ENCODE results near the gene CDK16. TPM values are rescaled to one million over a fixed set of nuclear protein-coding genes. Genes with fewer than 3 reads are reported as not detected.
A peak's percentile ranks its signal among the peaks of the same experiment; 100 is the strongest.

Gene CDK16
- total and polyA plus RNA-seq, 9 of the 15 experiments (the other 6 are each of a cell fraction or from before 2014, with no cell fraction given), result 3.9 to 104 (median 57.5) TPM

- TF ChIP-seq ARID1B (IDR thresholded peaks at IDR 0.05) (peak; percentile 45; the same call in 1 of the 2 replicates), NCOA2 (IDR thresholded peaks at IDR 0.05; ENCODE audit: partially characterized antibody in 2 of 2) (no peak), GTF2B (IDR thresholded peaks at IDR 0.05; ENCODE audit: extremely low read depth, insufficient read length) (no peak), TCFL5 (CRISPR knock-in tag; conservative IDR thresholded peaks at IDR 0.05) (no peak), ZNF263 (CRISPR knock-in tag; IDR thresholded peaks at IDR 0.05; ENCODE audit: borderline replicate concordance) (no peak; the same call in 1 of the 2 replicates), ELF1 (tag; IDR thresholded peaks at IDR 0.05) (no peak), JUN (IDR thresholded peaks at IDR 0.05; ENCODE audit: borderline replicate concordance, low read depth, low read length) (peak; percentile 69; the same call in 1 of the 2 replicates), JUN (CRISPR knock-in tag; IDR thresholded peaks at IDR 0.05; ENCODE audit: borderline replicate concordance) (no peak), FOXK1 (CRISPR knock-in tag; IDR thresholded peaks at IDR 0.05; ENCODE audit: borderline replicate concordance) (no peak), CXXC5 (CRISPR knock-in tag; IDR thresholded peaks at IDR 0.05) (no peak)
These were observed 46.1 kb downstream of the CDK16 start (continued) for GRCh38 chrX:47264483-47265173.

- no peak for DNase-seq (ENCODE audit: extremely low read depth in 1 of 4, low spot score in 3 of 4)
- no peaks in the 10 kb centered on the region for H3K9me3 ChIP-seq (replicated peaks; ENCODE audit: control insufficient read depth, insufficient read depth, low read depth, low read length)
- H2AFZ ChIP-seq (ENCODE audit: low read depth, low read length), result no peak overlapping the region
- 18% methylated on average over 4 of the region's 7 CpGs for WGBS (ENCODE audit: insufficient coverage, low coverage, missing lambda C conversion rate)
- no peaks in the 10 kb centered on the region for H4K20me1 ChIP-seq (replicated peaks; ENCODE audit: control insufficient read depth, insufficient read depth, low read length)
- no peak overlapping the region for H3K27ac ChIP-seq (ENCODE audit: extremely low read depth, low read depth, low read length)
- no peak overlapping the region for H3K9ac ChIP-seq (ENCODE audit: insufficient read depth in 1 of 2, low read depth in 2 of 2, low read length in 2 of 2)
- in situ Hi-C loops (cut with MboI), result no loop called here
- peaks cover 3 to 7% of the 10 kb centered on the region in 2 experiments; a peak in 3 of 5 replicates for H3K27me3 ChIP-seq (ENCODE audit: control insufficient read depth in 2 of 2, insufficient read depth in 2 of 2, low read length in 2 of 2)
- BruUV-seq (replicated peaks), result no TSS peak
- H3K36me3 ChIP-seq (ENCODE audit: control insufficient read depth, insufficient read depth, low read length), result no peaks in the 10 kb centered on the region
- ChIA-PET POLR2A (no interaction called here), CTCF (ENCODE audit: low intra/inter-chr PET ratio) (no interaction called here)
- FAIRE-seq, result no peak
- no peaks in the 10 kb centered on the region for H3K79me2 ChIP-seq (ENCODE audit: control insufficient read depth, insufficient read depth, low read length)
- no peaks in the 10 kb centered on the region for H3K9me1 ChIP-seq (ENCODE audit: control insufficient read depth, insufficient read depth, low read length)
- H3K4me1 ChIP-seq (replicated peaks in 1 of 2; ENCODE audit: control insufficient read depth in 2 of 2, insufficient read depth in 2 of 2, low read length in 2 of 2), result no peaks in the 10 kb centered on the region
- no peak for ATAC-seq
- H3K4me2 ChIP-seq (ENCODE audit: insufficient read depth, low read length), result no peak overlapping the region
- no peak overlapping the region for H3K4me3 ChIP-seq
- intact Hi-C loops (cut with micrococcal nuclease), result no loop called here
- TF ChIP-seq NFATC3 (IDR thresholded peaks at IDR 0.05) (no peak), SIN3B (IDR thresholded peaks at IDR 0.05; ENCODE audit: low read depth) (no peak), STAG1 (CRISPR knock-in tag; IDR thresholded peaks at IDR 0.05; ENCODE audit: borderline replicate concordance) (no peak), ZNF311 (CRISPR knock-in tag; IDR thresholded peaks at IDR 0.05) (no peak), MXD1 (CRISPR knock-in tag; IDR thresholded peaks at IDR 0.05; ENCODE audit: borderline replicate concordance, poor library complexity, severe bottlenecking) (no peak), ZNF639 (CRISPR knock-in tag; conservative IDR thresholded peaks at IDR 0.05 in 1 of 2, IDR thresholded peaks at IDR 0.05 in 1 of 2) (no peak), DIDO1 (tag; IDR thresholded peaks at IDR 0.05; ENCODE audit: low read depth) (no peak), ESRRB (CRISPR knock-in tag; IDR thresholded peaks at IDR 0.05; ENCODE audit: borderline replicate concordance) (no peak)
These were observed 48.2 kb downstream of the CDK16 start for GRCh38 chrX:47266643-47267042.
